Parathyroid adenoma (tissue), 2 donors: ENCODE results near the gene INPP5D.

Experiments
- H2AFZ ChIP-seq: fragments of 300-600 bp; sonication (generic); one replicate; pipeline ENCODE4 v1.7.0; 2017; ENCODE audit warnings: antibody characterized with exemption, mild to moderate bottlenecking
- H3K27ac ChIP-seq: fragments of 300-600 bp; sonication (generic); one replicate; pipeline ENCODE4 v1.7.0; 2017
- H3K27me3 ChIP-seq: fragments of 300-600 bp; sonication (generic); one replicate; pipeline ENCODE4 v1.7.0; 2017; ENCODE audit warnings: low read length; ENCODE audit not compliant: control insufficient read depth, insufficient read depth
- H3K36me3 ChIP-seq: fragments of 300-600 bp; sonication (generic); one replicate; pipeline ENCODE4 v1.7.0; 2017; ENCODE audit warnings: low read length; ENCODE audit not compliant: control insufficient read depth, insufficient read depth
- H3K4me1 ChIP-seq: fragments of 300-600 bp; sonication (generic); one replicate; pipeline ENCODE4 v1.7.0; 2017; ENCODE audit warnings: control low read depth
- H3K4me2 ChIP-seq: fragments of 300-600 bp; sonication (generic); one replicate; pipeline ENCODE4 v1.7.0; 2017; ENCODE audit warnings: low read length
- H3K4me3 ChIP-seq: fragments of 300-600 bp; sonication (generic); one replicate; pipeline ENCODE4 v1.7.0; 2017; ENCODE audit warnings: low read depth, low read length
- H3K79me2 ChIP-seq: fragments of 300-600 bp; sonication (generic); one replicate; pipeline ENCODE4 v1.7.0; 2017; ENCODE audit warnings: control low read depth
- H3K9ac ChIP-seq: fragments of 300-600 bp; sonication (generic); one replicate; pipeline ENCODE4 v1.7.0; 2017; ENCODE audit warnings: mild to moderate bottlenecking
- H3K9me3 ChIP-seq: fragments of 300-600 bp; sonication (generic); one replicate; pipeline ENCODE4 v1.7.0; 2017; ENCODE audit warnings: low read length; ENCODE audit not compliant: control insufficient read depth
- TF ChIP-seq, protein P1 (sequence below): fragments of 300-600 bp; sonication (generic); IDR thresholded peaks from one replicate; pipeline ENCODE4 v1.7.0; 2017; ENCODE audit warnings: antibody characterized with exemption, mild to moderate bottlenecking
- donor health status: primary hyperparathyroidism.

INPP5D gene

DNA sequence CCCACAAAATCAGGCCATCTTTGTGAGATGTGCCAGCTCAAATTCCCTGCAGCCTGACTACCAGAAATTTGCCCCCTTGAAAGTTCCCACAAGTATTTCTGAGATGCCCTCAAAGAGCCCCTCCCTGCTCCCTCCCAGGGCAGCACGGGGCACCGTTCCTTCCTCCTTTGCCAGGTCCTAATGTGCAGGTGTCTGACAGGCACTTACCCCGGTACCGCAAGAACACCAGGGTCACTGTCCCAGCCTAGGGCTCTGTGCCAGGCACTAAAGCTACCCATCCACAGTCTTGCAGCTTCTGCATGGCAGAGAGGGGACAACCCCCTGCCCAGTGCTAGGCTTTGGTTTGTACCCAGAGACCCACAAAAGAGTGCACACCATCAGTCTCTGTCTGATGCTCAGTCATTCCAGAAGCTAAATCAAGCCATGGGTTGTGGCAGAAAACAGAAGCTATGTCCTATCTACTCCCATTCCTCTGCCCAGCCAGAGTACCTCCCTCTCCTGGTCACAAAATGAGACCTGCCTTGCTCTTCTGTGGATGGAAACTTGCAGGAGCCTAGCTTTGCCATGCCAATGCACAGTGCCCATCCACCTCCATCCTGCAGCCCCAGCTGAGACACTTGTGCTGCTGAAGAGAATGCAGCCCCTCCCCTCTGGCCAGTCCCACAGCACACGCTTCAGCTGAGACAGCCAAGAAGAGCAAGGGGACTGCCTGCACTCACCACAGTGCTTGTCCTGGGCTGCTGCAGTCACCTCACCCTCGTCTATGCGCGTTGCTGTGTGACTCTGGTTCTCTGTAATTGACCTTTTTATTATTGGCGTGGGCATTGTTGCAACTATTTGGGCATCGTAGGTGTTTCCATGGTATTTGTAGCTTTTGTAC is 48.7 kb downstream of the INPP5D start:
- Histone ChIP-seq H3K4me2 (no peak overlapping the region), H3K9me3 (no peaks in the 10 kb centered on the region), H3K4me3 (no peak overlapping the region), H3K9ac (no peak overlapping the region), H3K4me1 (no peaks in the 10 kb centered on the region), H3K27me3 (no peaks in the 10 kb centered on the region), H3K36me3 (no peaks in the 10 kb centered on the region), H3K79me2 (no peaks in the 10 kb centered on the region), H2AFZ (no peak overlapping the region), H3K27ac (no peak overlapping the region)
- TF ChIP-seq, protein P1, sequence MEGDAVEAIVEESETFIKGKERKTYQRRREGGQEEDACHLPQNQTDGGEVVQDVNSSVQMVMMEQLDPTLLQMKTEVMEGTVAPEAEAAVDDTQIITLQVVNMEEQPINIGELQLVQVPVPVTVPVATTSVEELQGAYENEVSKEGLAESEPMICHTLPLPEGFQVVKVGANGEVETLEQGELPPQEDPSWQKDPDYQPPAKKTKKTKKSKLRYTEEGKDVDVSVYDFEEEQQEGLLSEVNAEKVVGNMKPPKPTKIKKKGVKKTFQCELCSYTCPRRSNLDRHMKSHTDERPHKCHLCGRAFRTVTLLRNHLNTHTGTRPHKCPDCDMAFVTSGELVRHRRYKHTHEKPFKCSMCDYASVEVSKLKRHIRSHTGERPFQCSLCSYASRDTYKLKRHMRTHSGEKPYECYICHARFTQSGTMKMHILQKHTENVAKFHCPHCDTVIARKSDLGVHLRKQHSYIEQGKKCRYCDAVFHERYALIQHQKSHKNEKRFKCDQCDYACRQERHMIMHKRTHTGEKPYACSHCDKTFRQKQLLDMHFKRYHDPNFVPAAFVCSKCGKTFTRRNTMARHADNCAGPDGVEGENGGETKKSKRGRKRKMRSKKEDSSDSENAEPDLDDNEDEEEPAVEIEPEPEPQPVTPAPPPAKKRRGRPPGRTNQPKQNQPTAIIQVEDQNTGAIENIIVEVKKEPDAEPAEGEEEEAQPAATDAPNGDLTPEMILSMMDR = no peak

DNA sequence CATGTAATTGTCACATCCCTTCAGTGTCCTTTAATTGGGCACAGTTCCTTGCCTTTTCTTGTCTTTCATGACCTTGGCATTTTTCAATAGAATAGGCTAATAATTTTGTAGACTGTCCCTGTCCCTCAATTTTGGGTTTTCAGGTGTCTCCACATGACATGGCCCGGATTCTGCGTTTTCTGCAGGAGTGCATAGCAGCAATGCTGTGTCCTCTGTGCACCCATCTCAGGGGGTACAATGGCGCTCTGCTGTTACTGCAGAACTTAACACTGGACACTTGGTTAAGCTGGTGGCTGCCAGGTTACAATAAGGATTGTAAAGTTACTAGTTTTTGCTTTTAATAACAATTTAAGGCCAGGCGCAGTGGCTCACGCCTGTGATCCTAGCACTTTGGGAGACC is 51.3 kb downstream of the INPP5D start:
- Histone ChIP-seq H3K79me2 (no peaks in the 10 kb centered on the region), H3K36me3 (no peaks in the 10 kb centered on the region), H3K9me3 (no peaks in the 10 kb centered on the region), H2AFZ (no peak overlapping the region), H3K27me3 (no peaks in the 10 kb centered on the region), H3K27ac (no peak overlapping the region), H3K4me2 (no peak overlapping the region), H3K9ac (no peak overlapping the region), H3K4me3 (no peak overlapping the region), H3K4me1 (no peaks in the 10 kb centered on the region)
- TF ChIP-seq, protein P1 = no peak

DNA sequence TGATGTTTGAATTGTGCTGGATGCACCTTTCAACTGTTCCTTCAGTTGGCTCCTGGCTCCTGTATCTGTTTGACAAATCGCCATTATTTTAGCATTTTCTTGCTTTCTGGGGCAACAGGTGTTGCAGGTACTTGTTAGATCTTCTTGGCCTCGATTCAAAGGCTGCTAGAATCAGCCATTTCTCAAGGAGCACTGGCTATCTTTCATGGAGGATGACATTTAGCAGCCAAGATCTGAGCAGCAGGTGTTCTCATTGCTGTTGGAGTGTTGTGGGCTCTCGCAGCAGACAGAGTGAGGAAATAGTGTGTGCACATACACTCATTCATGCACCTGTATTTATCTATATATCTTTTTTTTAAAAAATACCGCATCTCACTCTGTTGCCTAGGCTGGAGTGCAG is 52.2 kb downstream of the INPP5D start:
- H3K79me2 ChIP-seq = no peaks in the 10 kb centered on the region
- no peak overlapping the region for H2AFZ ChIP-seq
- H3K9ac ChIP-seq = no peak overlapping the region
- TF ChIP-seq, protein P1 = no peak
- H3K4me1 ChIP-seq = no peaks in the 10 kb centered on the region
- no peaks in the 10 kb centered on the region for H3K27me3 ChIP-seq
- H3K4me3 ChIP-seq = no peak overlapping the region
- no peaks in the 10 kb centered on the region for H3K9me3 ChIP-seq
- H3K36me3 ChIP-seq = no peaks in the 10 kb centered on the region
- no peak overlapping the region for H3K27ac ChIP-seq
- no peak overlapping the region for H3K4me2 ChIP-seq

DNA sequence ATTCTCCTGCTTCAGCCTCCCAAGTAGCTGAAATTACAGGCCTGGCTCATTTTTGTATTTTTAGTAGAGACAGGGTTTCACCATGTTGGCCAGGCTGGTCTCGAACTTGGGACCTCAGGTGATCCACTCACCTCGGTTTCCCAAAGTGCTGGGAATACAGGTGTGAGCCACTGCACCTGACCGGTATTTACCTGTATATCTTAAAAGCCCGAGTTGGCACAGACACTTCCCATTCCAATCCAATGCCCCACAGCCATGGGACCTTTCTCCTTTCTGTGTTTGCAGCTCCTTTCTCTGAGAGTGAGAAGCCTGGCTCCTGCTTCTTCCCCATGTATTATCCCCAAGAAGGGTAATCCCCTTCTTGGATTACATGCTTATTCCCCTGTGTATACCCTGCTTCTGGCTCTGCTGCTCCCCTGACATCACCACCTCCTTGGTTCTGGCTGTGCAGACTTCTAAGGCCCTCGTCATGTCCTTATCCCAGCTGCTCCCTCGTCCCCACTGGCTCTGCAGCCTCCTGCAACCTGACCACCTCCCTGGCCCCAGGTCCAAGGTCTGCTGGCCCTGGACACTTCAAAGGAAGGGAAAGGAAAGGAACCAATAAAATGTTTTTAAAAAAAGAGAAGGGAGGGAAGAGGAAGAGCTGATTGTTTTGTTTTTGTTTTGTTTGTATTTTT is 52.8 kb downstream of the INPP5D start:
- H3K9ac ChIP-seq = no peak overlapping the region
- H3K9me3 ChIP-seq = no peaks in the 10 kb centered on the region
- no peaks in the 10 kb centered on the region for H3K36me3 ChIP-seq
- H3K4me2 ChIP-seq = no peak overlapping the region
- TF ChIP-seq, protein P1 = no peak
- no peak overlapping the region for H3K27ac ChIP-seq
- H3K4me3 ChIP-seq = no peak overlapping the region
- H2AFZ ChIP-seq = no peak overlapping the region
- no peaks in the 10 kb centered on the region for H3K79me2 ChIP-seq
- H3K4me1 ChIP-seq = no peaks in the 10 kb centered on the region
- H3K27me3 ChIP-seq = no peaks in the 10 kb centered on the region
